ENCODE measurements around the gene NFKBIE. TPM values are rescaled to one million over a fixed set of nuclear protein-coding genes. Genes with fewer than 3 reads are reported as not detected.

NFKBIE gene
- total and polyA plus RNA-seq, 9 of the 15 experiments (the other 6 are each of a cell fraction or from before 2014, with no cell fraction given) = 2.1 to 16.4 (median 11.7) TPM

- TF ChIP-seq ZNF609 (CRISPR knock-in tag; IDR thresholded peaks at IDR 0.05; ENCODE audit: borderline replicate concordance) (peak; percentile 84; the same call in 1 of the 2 replicates), SREBF2 (CRISPR knock-in tag; IDR thresholded peaks at IDR 0.05) (no peak), FOXJ3 (CRISPR knock-in tag; IDR thresholded peaks at IDR 0.05) (no peak), ELF2 (CRISPR knock-in tag; IDR thresholded peaks at IDR 0.05) (no peak), HDGF (IDR thresholded peaks at IDR 0.05) (no peak), FOXA1 (IDR thresholded peaks at IDR 0.05; ENCODE audit: borderline replicate concordance) (no peak), IRF9 (tag; IDR thresholded peaks at IDR 0.05) (no peak), ZBED1 (IDR thresholded peaks at IDR 0.05) (peak; percentile 88; the same call in 1 of the 2 replicates), ZNF280B (CRISPR knock-in tag; IDR thresholded peaks at IDR 0.05) (no peak), KAT8 (IDR thresholded peaks at IDR 0.05; ENCODE audit: low read depth) (no peak), L3MBTL2 (IDR thresholded peaks at IDR 0.05) (no peak; the same call in 1 of the 2 replicates), ZNF263 (CRISPR knock-in tag; IDR thresholded peaks at IDR 0.05; ENCODE audit: borderline replicate concordance) (peak; percentile 50; the same call in 1 of the 2 replicates), ZNF347 (CRISPR knock-in tag; IDR thresholded peaks at IDR 0.05; ENCODE audit: low read depth) (no peak), PATZ1 (CRISPR knock-in tag; IDR thresholded peaks at IDR 0.05; ENCODE audit: borderline replicate concordance) (no peak; the same call in 1 of the 2 replicates), CGGBP1 (CRISPR knock-in tag; IDR thresholded peaks at IDR 0.05) (peak; percentile 84; the same call in 1 of the 2 replicates), GATA2 (CRISPR knock-in tag; IDR thresholded peaks at IDR 0.05) (no peak), EHMT2 (IDR thresholded peaks at IDR 0.05) (no peak; the same call in 1 of the 2 replicates), WHSC1 (IDR thresholded peaks at IDR 0.05; ENCODE audit: low read length) (no peak)
Measured at GRCh38 chr6:44246663-44247337, 18.6 kb downstream of the NFKBIE start, which contains the start of gene HSP90AB1 (continued).
